Stimulated activated CD8-positive, alpha-beta memory T cell treated with anti-CD3 and anti-CD28 coated beads, Interleukin-4, amount 100 ng/mL, for 48 hours (primary cell): ENCODE results near the gene ZNF83.

Source experiments
- DNase-seq: peaks from one replicate; pipeline ENCODE4 v3.0.0-alpha.2; 2020

ZNF83 gene

GRCh38 chr19:52566588-52566987, 71.6 kb downstream of the ZNF83 start:
- no peak for DNase-seq

DNA sequence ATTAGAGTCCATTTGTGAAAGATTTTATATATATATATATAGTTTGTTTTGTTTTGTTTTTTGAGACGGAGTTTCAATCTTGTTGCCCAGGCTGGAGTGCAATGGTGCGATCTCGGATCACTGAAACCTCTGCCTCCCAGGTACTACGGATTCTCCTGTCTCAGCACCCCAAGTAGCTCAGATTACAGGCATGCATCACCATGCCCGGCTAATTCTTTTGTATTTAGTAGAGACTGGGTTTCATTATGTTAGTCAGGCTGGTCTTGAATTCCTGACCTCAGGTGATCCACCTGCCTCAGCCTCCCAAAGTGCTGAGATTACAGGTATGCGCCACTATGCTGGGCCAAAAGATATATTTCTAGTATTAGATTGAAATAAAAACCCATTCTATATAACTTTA, 72.0 kb downstream of the ZNF83 start:
- no peak for DNase-seq
